Naive thymus-derived CD4-positive, alpha-beta T cell (primary cell): ENCODE results near the gene HMOX1. TPM values are rescaled to one million over a fixed set of nuclear protein-coding genes. Genes with fewer than 3 reads are reported as not detected.

Experiments used
- ATAC-seq: fragments of 150-1000 bp; cut with Tn5 transposase; 2 replicates; pipeline ENCODE4 v1.10.0; 2021; ENCODE audit warnings: mild to moderate bottlenecking, moderate library complexity
- CTCF ChIA-PET: fragments of 350-600 bp; sonication (Branson Sonifier 250); formaldehyde crosslinking; loops from one replicate; lab custom pipeline; 2021; ENCODE audit warnings: antibody characterized with exemption; lab: Charles Lee
- POLR2A ChIA-PET: fragments of 350-600 bp; sonication (Branson Sonifier 250); formaldehyde crosslinking; loops from one replicate; lab custom pipeline; 2021; ENCODE audit warnings: antibody characterized with exemption, inconsistent platforms; lab: Charles Lee
- DNase-seq, 9 donors: peaks; one replicate each; pipeline versions ENCODE4 v3.0.0 to v3.0.0-alpha.2; 2020 to 2022; ENCODE audit warnings: mixed read lengths in 1 of 9
- H3K27ac ChIP-seq: one replicate; pipeline ENCODE4 v1.7.0; 2013; ENCODE audit warnings: mild to moderate bottlenecking, low read depth, low read length, moderate library complexity
- H3K27me3 ChIP-seq, 2 donors: one replicate each; pipeline ENCODE4 v1.7.0; 2013; ENCODE audit warnings: low read length in 2 of 2, mild to moderate bottlenecking in 2 of 2, moderate library complexity in 2 of 2; ENCODE audit not compliant: control insufficient read depth in 2 of 2, insufficient read depth in 2 of 2
- H3K36me3 ChIP-seq, 3 experiments: 1 replicate in 2 of 3; 2 replicates in 1 of 3; pipeline ENCODE4 v1.7.0; 2013; ENCODE audit warnings: low read length in 3 of 3, mild to moderate bottlenecking in 3 of 3, moderate library complexity in 1 of 3; ENCODE audit not compliant: insufficient read depth in 3 of 3, control insufficient read depth in 2 of 3
- H3K4me1 ChIP-seq, 2 donors: one replicate each; pipeline ENCODE4 v1.7.0; 2013; ENCODE audit warnings: low read length in 2 of 2, mild to moderate bottlenecking in 2 of 2, moderate library complexity in 1 of 2; ENCODE audit not compliant: control insufficient read depth in 2 of 2, insufficient read depth in 2 of 2
- H3K4me3 ChIP-seq: 2 replicates; pipeline ENCODE4 v1.7.0; 2013; ENCODE audit warnings: mild to moderate bottlenecking, low read length
- H3K9me3 ChIP-seq, 3 experiments: 1 replicate in 2 of 3; 2 replicates in 1 of 3; pipeline ENCODE4 v1.7.0; 2013; ENCODE audit warnings: low read length in 3 of 3; ENCODE audit not compliant: control insufficient read depth in 2 of 3
- H3K27ac Mint-ChIP-seq, 9 donors: one replicate each; pipeline ENCODE4 v1.8.0; 2020 to 2022; ENCODE audit warnings: mixed read lengths in 9 of 9, mild to moderate bottlenecking in 8 of 9, moderate library complexity in 5 of 9, inconsistent platforms in 2 of 9
- H3K27me3 Mint-ChIP-seq, 5 donors: one replicate each; pipeline ENCODE4 v1.8.0; 2021 to 2022; ENCODE audit warnings: mixed read lengths in 5 of 5, mild to moderate bottlenecking in 1 of 5
- H3K36me3 Mint-ChIP-seq, 5 donors: one replicate each; pipeline ENCODE4 v1.8.0; 2020 to 2022; ENCODE audit warnings: mixed read lengths in 5 of 5, mild to moderate bottlenecking in 3 of 5, inconsistent platforms in 1 of 5
- H3K4me1 Mint-ChIP-seq, 7 donors: one replicate each; pipeline ENCODE4 v1.8.0; 2020 to 2022; ENCODE audit warnings: mixed read lengths in 7 of 7, mild to moderate bottlenecking in 3 of 7, inconsistent platforms in 1 of 7
- H3K4me3 Mint-ChIP-seq, 10 donors: one replicate each; pipeline ENCODE4 v1.8.0; 2020 to 2022; ENCODE audit warnings: mild to moderate bottlenecking in 10 of 10, mixed read lengths in 10 of 10, moderate library complexity in 6 of 10, inconsistent platforms in 2 of 10
- H3K9me3 Mint-ChIP-seq, 11 donors: one replicate each; pipeline ENCODE4 v1.8.0; 2020 to 2022; ENCODE audit warnings: mixed read lengths in 11 of 11, mild to moderate bottlenecking in 4 of 11, inconsistent platforms in 1 of 11, moderate library complexity in 1 of 11
- intact Hi-C, 2 donors: fragments of 100-400 bp; cut with micrococcal nuclease; formaldehyde crosslinking; loops; one replicate each; pipeline ENCODE4 v1.15.1; 2023
- polyA plus RNA-seq, 2 donors: library from polyadenylated mRNA; unstranded; fragments of 300-500 nt; fragmentation: Illumina TruSeq; gene quantifications; one replicate each; pipeline ENCODE4 v1.2.3, GENCODE V29; 2021
- total RNA-seq, 6 experiments: library from RNA in 5 of 6; stranded (reverse) in 5 of 6; gene quantifications; 1 replicate in 5 of 6; 2 replicates in 1 of 6; pipeline ENCODE4 v1.2.3 and lab custom pipeline; 2021 to 2026

HMOX1 gene
- total and polyA plus RNA-seq, 7 experiments from 2014 or later, result 0.14 to 54.0 (median 4.7) TPM

DNA sequence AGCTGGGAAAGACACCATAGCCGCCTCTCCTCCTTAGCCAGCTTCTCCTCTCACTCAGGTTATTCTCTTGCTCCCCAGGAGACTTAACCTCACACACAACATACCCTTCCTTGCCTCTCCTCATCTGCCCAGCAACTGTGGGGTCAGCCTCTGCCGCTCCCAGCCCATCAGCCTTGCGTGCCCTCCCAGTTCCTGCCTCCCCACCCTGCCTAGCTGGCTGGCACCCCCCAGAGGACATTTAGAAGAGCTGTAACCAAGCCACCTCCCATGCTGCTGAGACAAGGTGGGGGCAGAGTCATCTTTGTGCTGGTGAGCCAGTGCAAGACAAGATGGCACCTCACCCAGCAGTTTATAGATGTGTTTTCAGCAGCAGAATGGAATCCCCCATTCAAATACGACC, 43.0 kb upstream of the HMOX1 start:
- Histone ChIP-seq H3K4me3 (no peak overlapping the region), H3K9me3 (no peaks in the 10 kb centered on the region), H3K36me3 (peaks cover 0 to 91% (median 12%) of the 10 kb centered on the region in 3 experiments), H3K27me3 (no peaks in the 10 kb centered on the region), H3K27ac (no peak overlapping the region), H3K4me1 (no peaks in the 10 kb centered on the region)
- no peak for DNase-seq
- Mint-ChIP-seq H3K4me3 (no peak overlapping the region), H3K4me1 (peaks cover 0 to 27% (median 4%) of the 10 kb centered on the region in 7 donors), H3K9me3 (no peaks in the 10 kb centered on the region), H3K27ac (peak overlapping the region in 1 of 9 donors; percentile 43), H3K36me3 (peaks cover 6 to 42% (median 8%) of the 10 kb centered on the region in 5 donors), H3K27me3 (no peaks in the 10 kb centered on the region)
- intact Hi-C loops, result no loop called here
- POLR2A ChIA-PET, result no interaction called here
- CTCF ChIA-PET, result no interaction called here
- peak; percentile 35 for ATAC-seq

DNA sequence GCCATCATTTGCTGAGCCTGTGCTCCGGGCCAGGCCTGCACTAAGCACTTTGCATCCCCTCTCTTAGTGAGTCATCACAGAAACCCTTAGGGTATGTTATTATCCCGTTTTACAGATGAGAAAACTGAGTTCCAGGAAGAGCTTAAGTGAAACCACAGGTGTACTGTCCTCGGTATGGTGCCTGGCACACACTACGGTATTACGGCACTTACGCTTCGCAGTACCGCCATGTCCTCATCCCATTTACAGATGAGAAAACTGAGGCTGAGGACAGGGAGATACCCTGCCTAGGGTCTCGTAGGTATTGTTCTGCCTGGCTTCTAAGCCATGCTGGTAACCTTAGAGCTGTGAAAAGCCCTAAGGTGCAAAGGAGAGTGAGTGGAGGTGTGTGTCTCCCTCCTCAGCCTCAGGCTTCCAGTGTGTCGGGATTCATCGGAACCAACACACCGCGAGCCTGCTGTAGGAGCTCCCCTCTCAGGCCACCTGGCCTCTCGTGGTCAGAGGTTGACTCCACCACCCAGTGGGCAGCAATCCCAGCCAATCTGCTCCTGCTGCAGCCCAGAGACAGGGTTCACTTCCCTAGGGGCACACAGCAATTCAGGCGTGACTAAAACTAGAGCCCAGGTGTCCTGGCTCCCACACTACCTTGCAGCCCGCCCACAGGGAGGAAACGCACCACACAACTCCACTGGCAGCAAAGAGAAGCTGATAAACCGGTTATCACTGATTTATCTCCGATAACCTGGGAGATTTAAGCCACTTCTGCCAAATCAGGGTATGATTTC, 39.6 kb upstream of the HMOX1 start:
- Histone ChIP-seq H3K27ac (no peak overlapping the region), H3K27me3 (no peaks in the 10 kb centered on the region), H3K9me3 (no peaks in the 10 kb centered on the region), H3K4me3 (no peak overlapping the region), H3K4me1 (no peaks in the 10 kb centered on the region), H3K36me3 (peaks cover 0 to 92% (median 14%) of the 10 kb centered on the region in 3 experiments)
- H3K9me3 Mint-ChIP-seq, result no peaks in the 10 kb centered on the region
- intact Hi-C loops, result no loop called here
- H3K4me1 Mint-ChIP-seq, result peaks cover 0 to 2% (median 0%) of the 10 kb centered on the region in 7 donors
- H3K36me3 Mint-ChIP-seq, result peaks cover 4 to 30% (median 11%) of the 10 kb centered on the region in 5 donors
- H3K27me3 Mint-ChIP-seq, result no peaks in the 10 kb centered on the region
- DNase-seq, result no peak
- no peak for ATAC-seq
- POLR2A ChIA-PET, result no interaction called here
- H3K4me3 Mint-ChIP-seq, result no peak overlapping the region
- peak overlapping the region in 1 of 9 donors; percentile 35 for H3K27ac Mint-ChIP-seq
- CTCF ChIA-PET, result interaction anchor here (0.5 kb wide), 1 partner anchor 56 kb away, joined by 4 read pairs; no protein-coding TSS in a partner anchor

DNA sequence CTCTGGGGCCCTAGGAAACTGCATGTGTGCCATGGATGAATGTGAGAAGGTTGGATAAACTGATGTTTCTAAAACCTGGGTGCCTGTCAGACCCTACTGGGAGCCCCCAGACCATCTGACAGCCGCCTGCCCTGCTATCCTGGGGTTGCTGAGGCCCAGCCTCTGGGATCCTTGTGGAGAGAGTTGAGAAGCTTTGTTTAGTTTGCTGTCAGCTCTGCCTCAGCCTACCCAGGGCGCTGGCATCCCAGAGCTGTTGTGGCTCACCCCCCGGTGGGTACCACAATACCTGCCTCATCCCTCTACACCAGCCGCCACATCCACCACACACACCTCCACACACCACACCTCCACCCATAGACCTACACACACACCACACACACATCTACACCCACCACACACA, 38.5 kb upstream of the HMOX1 start:
- Histone ChIP-seq H3K4me1 (no peaks in the 10 kb centered on the region), H3K36me3 (peaks cover 0 to 90% (median 7%) of the 10 kb centered on the region in 3 experiments), H3K27me3 (no peaks in the 10 kb centered on the region), H3K27ac (no peak overlapping the region), H3K4me3 (no peak overlapping the region), H3K9me3 (no peaks in the 10 kb centered on the region)
- Mint-ChIP-seq H3K9me3 (no peaks in the 10 kb centered on the region), H3K27ac (peak overlapping the region in 1 of 9 donors; percentile 4), H3K4me1 (no peaks in the 10 kb centered on the region), H3K36me3 (peaks cover 4 to 24% (median 11%) of the 10 kb centered on the region in 5 donors), H3K27me3 (no peaks in the 10 kb centered on the region), H3K4me3 (no peak overlapping the region)
- no peak for DNase-seq
- ATAC-seq, result peak; percentile 15
- intact Hi-C loops, result no loop called here
- ChIA-PET CTCF (no interaction called here), POLR2A (no interaction called here)

DNA sequence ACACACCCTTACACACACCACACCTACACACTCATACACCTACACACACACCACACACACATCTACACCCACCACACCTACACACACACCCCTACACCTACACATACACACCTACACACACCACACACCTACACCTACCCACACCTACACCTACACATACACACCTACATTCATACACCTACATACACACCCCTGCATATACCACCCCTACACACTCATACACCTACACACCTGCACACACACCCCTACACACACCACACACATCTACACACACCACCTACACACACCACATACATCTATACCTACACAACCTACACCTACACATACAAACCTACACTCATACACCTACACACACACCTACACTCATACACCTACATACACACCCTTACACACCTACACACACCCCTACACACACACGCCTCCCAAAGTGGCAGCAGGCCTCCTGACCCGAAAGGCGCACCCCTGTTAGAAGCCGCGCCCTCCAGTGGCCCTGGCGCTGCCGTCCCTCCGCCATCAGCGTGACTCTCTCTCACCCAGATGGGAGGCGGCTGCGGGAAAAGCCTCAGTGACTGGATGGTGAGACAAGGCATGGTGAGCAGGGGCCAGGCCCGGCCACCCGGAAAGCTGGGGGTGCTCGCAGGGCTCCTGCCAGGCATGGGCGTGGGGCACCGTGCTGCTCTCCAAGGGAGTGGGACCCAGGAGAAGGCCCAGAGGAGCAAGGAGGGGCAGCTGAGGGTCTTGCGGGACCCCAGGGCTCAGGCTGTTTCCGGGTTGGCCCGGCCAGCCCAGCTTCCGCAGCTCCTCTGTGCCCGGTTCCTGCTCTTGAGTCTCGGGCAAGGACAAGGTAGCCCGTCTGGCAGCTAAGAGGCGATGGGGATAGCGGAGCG, 37.0 kb upstream of the HMOX1 start:
- no peak for ATAC-seq

DNA sequence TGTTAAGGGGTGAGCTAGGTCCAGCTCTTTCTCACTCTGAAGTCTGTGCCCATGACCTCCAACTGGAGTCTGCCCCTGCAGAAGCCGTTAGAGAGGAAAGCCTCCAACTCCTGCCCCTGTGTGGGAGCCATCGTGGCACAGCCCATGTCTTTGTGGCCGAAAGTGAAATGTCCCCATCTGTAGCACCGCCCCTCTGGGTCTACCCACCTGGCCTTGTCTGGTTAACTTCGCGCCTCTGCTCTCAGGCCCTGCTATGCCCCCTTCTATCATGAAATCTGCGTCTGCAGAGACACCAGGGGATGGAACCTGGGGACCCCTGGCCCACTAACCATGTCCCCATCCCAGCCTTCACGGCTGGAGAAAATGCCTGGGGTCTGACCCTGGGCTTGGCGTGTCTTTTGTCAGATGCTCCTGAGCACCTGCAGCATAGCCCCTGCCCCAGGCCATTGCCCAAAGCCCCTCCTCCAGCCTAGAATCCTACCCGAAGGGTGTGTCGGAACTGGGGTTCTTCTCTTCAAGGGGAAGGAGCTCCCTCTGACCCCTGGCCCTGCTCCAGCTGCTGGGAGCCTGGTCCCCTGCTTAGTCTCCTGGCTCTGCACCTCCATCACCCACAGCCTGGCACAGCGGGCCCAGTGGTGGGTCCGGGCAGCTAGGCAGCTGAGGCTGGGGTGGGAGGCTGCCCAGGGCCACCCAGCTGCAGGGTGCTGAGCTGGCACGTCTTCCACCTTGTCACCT, 35.8 kb upstream of the HMOX1 start:
- Histone ChIP-seq H3K27me3 (no peaks in the 10 kb centered on the region), H3K4me1 (no peaks in the 10 kb centered on the region), H3K9me3 (no peaks in the 10 kb centered on the region), H3K4me3 (no peak overlapping the region), H3K27ac (no peak overlapping the region), H3K36me3 (peaks cover 0 to 76% (median 7%) of the 10 kb centered on the region in 3 experiments)
- no peaks in the 10 kb centered on the region for H3K9me3 Mint-ChIP-seq
- H3K27me3 Mint-ChIP-seq, result no peaks in the 10 kb centered on the region
- ChIA-PET POLR2A (no interaction called here), CTCF (interaction anchor here (1.3 kb wide), 1 partner anchor 237 kb away, joined by 4 read pairs; no protein-coding TSS in a partner anchor)
- ATAC-seq, result no peak
- peaks cover 0 to 1% (median under 1%) of the 10 kb centered on the region in 7 donors for H3K4me1 Mint-ChIP-seq
- peaks cover 0 to 19% (median 7%) of the 10 kb centered on the region in 5 donors for H3K36me3 Mint-ChIP-seq
- no peak for DNase-seq
- intact Hi-C loops, result no loop called here
- no peak overlapping the region for H3K4me3 Mint-ChIP-seq
- H3K27ac Mint-ChIP-seq, result no peak overlapping the region

More for the DNA sequence above, 37.0 kb upstream of the HMOX1 start:
- ChIA-PET POLR2A (interaction anchor here (0.7 kb wide), 1 partner anchor 14 kb away, joined by 3 read pairs; no protein-coding TSS in a partner anchor), CTCF (interaction anchor here (1.1 kb wide), 1 partner anchor 240 kb away, joined by 3 read pairs; no protein-coding TSS in a partner anchor)
- H3K4me3 ChIP-seq, result no peak overlapping the region
- Mint-ChIP-seq H3K4me1 (no peaks in the 10 kb centered on the region), H3K27ac (no peak overlapping the region), H3K4me3 (no peak overlapping the region), H3K36me3 (peaks cover 0 to 23% (median 11%) of the 10 kb centered on the region in 5 donors), H3K27me3 (no peaks in the 10 kb centered on the region), H3K9me3 (no peaks in the 10 kb centered on the region)
- H3K9me3 ChIP-seq, result no peaks in the 10 kb centered on the region
- H3K36me3 ChIP-seq, result peaks cover 0 to 80% (median 7%) of the 10 kb centered on the region in 3 experiments
- H3K27me3 ChIP-seq, result no peaks in the 10 kb centered on the region
- no peaks in the 10 kb centered on the region for H3K4me1 ChIP-seq
- no peak for DNase-seq
- no peak overlapping the region for H3K27ac ChIP-seq
- intact Hi-C loops, result no loop called here
